ENCODE measurements around the gene IFNAR1.
A peak's percentile ranks its signal among the peaks of the same experiment; 100 is the strongest.
"Not testable (repeated sequence)": the region's sequence is repeated elsewhere in the genome, so short reads cannot be mapped to it uniquely, and the experiment has no call there.

Gene IFNAR1

DNA sequence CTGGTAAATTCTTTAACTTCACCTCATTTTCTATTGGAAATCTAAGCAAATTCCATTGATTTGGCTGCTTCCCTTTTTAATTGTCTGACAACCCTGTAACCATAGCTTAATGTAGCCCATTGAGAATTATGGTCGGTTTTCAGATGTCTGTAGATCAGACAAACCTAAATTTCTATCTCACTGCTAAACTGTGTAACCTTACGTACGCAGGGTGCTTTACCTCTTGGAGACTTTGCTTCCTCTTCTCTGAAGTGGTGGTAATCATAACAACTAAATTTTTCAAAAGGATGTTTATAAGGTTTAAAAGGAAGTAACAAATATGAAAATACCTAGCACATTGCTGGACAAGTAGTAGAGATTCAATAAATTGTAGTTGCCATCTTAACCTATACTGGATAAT is 25.9 kb downstream of the IFNAR1 start:
- no peak for DNase-seq

DNA sequence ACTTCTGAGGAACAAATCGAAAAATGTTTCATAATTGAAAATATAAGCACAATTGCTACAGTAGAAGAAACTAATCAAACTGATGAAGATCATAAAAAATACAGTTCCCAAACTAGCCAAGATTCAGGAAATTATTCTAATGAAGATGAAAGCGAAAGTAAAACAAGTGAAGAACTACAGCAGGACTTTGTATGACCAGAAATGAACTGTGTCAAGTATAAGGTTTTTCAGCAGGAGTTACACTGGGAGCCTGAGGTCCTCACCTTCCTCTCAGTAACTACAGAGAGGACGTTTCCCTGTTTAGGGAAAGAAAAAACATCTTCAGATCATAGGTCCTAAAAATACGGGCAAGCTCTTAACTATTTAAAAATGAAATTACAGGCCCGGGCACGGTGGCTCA is 30.6 kb downstream of the IFNAR1 start:
- DNase-seq = no peak

DNA sequence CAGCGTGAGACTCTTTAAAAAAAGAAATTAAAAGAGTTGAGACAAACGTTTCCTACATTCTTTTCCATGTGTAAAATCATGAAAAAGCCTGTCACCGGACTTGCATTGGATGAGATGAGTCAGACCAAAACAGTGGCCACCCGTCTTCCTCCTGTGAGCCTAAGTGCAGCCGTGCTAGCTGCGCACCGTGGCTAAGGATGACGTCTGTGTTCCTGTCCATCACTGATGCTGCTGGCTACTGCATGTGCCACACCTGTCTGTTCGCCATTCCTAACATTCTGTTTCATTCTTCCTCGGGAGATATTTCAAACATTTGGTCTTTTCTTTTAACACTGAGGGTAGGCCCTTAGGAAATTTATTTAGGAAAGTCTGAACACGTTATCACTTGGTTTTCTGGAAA is 31.2 kb downstream of the IFNAR1 start:
- DNase-seq = no peak

DNA sequence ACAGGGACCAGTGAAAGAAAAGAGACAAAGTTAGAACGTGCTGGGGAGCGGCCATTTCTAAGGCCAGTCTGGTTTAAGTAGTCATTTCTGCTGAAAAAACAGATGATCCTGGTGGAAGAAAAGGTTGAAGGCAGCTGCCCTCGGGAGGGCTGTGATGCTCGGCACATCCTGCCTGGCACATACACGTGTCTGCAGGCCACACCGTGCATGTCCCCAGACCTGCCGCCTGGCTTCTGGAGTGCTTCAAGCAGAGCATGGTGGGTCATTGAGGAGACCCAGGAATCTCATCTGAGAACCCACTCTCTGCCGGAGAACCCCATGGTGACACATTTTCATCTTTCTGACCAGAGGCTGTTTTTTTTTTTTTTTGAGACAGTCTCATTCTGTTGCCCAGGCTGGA is 32.4 kb downstream of the IFNAR1 start:
- no peak for DNase-seq

DNA sequence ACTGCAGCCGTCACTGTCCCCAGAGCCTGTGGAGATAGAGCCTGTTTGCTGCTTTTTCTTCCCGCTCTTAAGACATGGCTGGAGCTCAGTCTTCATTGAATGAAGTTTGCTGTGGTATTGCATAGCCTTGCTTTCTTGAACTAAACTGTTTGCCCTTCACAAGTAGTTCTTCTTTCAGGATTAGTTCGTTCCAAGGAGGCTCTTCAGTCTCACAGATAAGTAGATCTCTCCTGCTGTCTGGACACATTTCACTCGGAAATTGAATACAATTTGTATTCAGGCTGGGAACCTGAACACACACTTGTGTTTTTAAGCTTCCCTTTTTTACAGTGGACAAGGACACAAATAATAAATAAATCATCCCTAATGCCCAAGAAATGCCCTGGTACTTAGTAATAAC is 34.7 kb downstream of the IFNAR1 start:
- DNase-seq = no peak

DNA sequence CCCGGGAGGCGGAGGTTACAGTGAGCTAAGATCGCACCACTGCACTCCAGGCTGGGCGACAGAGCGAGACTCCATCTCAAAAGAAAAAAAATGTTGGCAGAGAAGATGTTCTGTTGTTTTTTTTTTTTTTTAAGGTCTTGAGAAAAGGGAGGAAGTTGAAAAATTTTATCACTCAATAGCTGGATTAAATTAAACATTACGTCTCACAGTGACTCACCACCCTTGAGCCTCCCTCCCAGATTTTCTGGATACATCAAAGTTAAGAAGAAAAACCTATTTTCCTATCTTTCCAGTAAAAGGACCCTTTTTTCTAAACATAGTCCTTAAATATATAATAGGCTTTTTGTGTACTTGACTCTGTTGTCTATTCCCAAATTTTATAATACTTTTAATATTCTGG is 35.5 kb downstream of the IFNAR1 start:
- no peak for DNase-seq

DNA sequence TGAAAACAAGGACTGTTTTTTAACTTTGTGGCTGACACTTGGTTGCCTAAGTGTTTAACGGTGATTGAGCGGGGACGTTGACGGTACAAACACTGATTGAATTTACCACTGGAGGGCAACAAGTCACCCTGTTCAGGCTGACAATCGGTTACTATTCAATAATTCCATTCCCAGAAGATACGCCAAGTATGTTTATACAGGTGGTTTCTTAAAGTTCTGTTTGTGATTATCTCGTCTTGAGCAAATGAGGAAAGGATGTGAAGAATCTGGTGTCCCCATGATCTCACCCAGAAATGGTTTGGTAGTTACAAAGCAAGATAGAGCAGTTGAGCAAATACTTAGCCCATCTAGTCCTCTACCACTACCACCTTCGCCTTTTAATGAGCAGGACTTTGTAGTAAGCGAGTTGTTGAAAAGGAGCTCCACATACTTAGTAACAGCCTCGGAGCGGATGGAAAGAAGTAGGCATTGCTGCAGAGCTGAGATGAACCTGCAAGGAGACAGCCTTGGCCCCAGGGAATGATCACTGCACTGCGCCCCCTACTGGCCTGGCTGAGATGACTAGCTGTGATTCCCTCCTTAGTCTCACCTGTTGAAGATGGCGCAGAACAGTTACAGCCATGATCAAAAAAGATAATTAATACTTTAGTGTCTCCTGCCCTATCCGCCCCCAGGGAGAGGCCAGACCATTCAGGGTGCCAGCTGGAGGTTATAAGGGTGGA is 36.3 kb downstream of the IFNAR1 start:
- peak; percentile 22 for DNase-seq

DNA sequence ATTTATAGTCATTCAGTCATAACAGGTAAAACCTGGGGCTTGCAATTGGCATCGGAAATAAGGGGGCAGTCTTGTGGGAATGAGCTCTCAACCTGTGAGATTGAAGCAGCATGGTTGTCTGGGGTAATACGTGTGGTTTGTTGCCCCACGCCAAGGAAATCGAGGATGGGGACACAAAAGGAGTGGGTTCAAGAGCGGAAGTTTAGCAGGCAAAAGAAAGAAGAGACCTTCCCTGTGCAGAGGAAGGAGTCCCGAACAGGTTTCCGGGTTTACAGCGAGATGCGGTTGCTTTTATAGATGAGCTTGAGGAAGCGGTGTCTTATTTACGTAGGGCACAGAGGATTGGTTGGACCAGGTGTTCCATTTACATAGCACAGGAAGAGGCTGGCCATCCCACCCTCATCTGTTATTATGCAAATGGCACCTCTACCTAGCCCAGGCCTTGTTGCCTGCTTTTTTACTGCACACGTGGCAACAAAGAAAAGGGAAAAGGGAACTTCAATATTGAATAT is 37.3 kb downstream of the IFNAR1 start:
- no peak for DNase-seq

DNA sequence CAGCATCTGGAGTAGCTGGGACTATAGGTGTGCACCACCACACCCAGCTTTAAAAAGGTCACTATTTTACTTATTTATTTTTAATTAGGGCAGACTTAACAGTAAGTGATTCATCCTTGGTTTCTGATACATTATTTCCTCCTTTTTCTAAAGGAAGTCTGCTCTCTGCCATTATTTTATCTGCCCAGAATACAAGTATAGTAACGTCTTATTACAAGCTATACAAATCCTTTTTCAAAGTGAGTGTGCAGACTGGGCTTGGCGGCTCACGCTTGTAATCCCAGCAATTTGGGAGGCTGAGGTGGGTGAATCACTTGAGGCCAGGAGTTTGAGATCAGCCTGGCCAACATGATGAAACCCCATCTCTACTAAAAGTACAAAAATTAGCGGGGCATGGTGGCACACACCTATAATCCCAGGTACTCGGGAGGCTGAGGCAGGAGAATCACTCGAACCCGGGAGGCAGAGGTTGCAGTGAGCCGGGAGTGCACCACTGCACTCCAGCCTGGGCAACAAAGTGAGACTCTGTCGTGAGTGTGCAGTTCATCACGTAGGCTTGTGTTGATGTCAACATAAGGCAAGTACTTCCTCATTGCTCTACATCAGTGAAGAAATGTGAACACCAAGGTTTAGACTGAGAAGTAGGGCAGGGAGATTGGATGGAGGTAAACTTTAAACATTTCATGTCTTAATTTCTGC is 39.3 kb downstream of the IFNAR1 start:
- not testable (repeated sequence) for DNase-seq

DNA sequence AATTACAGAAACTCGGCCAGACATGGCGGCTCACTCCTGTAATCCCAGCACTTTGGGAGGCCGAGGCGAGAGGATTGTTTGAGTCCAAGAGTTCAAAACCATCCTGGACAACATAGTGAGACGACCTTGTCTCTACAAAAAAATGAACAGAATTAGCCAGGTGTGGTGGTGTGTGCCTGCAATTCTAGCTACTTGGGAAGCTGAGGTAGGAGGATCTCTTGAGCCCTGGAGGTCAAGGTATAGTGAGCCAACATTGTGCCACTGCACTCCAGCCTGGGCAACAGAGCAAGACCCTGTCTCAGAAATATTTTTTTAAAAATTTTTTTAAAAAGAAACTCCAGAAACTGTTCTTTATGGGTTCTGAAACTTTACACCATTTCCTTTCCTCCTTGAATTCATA is 40.1 kb downstream of the IFNAR1 start:
- no peak for DNase-seq

DNA sequence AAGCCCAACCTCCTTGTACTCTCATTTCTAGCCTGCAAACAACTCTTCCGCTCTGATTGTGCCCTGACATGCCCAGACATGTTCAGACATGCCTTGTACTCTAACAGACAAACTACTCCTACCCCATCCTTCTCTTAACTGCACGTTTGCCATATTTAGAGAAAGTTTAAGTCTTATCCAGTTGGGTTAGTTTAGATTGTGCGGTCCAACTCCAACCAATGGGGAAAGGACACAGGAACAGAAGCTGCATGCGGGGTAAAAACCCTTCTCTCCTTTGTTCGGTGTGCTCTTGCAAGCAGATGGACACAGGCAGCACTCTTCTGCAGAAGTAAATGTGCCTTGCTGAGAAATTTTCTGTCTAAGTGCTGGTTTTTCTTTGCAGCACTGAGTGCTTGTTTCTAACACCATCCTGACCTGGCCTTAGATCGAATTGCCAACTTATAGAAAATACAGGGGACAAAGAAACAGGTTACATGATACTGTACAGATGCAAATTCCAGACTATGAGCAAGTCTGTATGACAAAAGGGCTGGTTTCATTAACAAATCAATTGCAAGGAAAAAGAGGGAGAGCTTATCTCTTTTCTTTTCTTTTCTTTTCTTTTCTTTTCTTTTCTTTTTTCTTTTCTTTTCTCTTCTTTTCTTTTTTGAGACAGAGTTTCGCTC is 42.7 kb downstream of the IFNAR1 start:
- no peak for DNase-seq

DNA sequence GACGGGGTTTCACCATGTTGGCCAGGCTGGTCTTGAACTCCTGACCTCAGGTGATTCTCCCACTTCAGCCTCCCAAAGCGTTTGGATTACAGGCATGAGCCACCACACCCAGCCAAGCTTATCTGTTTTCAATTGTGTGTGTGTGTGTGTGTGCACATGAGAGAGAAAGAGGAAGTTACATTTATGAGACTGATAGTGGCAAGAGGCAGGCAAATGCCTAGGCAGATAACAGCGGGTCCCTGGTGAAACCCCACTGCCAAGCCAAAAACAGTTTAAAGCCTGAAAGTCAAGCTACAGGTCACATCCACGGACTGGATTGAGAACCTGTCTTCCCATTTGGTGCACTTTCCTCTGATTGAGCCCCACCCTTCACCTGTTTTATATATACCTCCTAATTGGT is 43.4 kb downstream of the IFNAR1 start:
- DNase-seq = no peak

DNA sequence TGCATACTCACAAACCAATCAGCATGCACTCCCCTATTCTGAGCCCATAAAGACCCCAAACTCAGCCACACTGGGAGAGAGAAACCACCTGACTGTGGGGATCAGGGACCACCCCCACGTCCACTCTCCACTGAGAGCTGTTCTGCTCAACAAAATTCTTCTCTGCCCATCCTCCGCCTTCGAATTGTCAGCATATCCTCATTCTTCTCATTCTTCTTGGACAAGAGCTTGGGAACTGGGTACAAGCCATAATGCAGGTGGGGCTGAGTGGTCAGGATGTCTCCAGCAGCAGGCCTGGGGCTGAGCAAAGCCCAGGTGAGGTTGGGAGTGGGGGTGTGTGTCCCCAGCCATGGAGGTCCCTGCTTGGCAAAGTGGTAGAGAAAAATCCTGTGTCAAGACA is 43.8 kb downstream of the IFNAR1 start:
- no peak for DNase-seq

DNA sequence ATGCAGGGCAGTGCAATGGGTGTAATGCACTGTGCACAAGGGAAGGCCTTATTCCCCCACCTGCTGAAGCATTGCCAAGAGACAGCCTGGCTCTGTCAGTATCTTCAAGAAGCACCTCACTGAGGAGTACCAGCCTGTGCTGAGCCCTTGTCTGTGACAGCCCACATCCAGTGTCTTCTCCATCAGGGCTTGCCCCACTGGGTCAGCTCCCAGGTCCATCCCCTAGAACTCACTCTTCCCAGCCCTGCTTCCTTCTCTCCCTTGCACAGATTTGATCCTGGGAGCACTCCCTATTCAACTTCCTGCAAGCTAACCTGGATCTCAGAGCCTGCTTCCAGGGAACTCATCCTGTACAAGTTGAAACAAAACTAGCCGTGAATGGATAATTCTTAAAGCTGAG is 44.8 kb downstream of the IFNAR1 start:
- no peak for DNase-seq

DNA sequence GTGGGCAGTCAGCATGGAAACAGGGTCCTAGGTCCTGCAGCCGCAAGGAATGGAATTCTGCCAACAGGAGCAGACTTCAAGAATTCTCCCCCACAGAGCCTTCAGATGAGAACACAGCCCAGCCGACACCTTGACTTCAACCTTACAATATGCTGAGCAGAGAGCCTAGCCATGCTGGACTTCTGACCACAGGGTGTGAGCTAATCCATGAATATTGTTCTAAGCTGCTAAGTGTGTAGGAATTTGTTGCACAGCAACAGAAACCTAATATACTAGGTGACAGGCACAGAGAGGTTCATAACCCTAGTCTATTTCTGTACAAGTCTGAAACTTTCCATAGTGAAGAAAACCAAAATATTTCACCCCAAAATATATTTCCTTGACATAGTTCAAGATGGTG is 45.5 kb downstream of the IFNAR1 start:
- DNase-seq = no peak

DNA sequence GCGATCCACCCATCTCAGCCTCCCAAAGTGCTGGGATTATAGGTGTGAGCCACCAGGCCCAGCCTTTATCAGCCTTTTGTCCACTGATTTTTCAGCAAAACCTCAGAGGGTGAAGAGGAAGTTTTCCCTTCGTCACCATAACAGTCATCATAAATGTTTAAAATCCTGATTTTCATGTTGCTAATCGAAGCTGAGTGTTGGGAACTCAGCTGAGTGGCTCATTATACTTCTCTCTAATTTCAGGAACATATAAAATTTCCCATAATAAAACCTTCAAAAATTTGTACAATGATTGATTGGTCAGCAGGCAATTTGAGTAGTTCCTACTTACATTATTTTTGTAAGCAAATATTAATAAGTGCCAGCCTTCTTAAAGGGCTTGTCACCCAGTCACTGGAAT is 46.6 kb downstream of the IFNAR1 start:
- no peak for DNase-seq

DNA sequence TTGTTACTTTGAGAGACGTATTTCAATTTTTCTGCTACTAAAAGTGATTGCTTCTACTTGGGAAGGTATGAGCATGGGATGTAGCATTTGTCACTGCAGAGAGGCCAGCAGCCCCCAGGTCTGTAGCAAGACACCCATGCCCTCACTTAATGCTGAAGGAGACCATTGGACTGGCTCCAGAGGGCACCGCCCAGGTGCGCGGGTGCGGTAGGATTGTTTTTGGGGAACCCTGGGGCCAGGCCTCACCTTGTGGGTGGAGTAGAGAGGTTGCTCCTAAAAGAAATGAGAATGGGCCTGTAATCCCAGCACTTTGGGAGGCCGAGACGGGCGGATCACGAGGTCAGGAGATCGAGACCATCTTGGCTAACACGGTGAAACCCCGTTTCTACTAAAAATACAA is 47.8 kb downstream of the IFNAR1 start:
- no peak for DNase-seq

DNA sequence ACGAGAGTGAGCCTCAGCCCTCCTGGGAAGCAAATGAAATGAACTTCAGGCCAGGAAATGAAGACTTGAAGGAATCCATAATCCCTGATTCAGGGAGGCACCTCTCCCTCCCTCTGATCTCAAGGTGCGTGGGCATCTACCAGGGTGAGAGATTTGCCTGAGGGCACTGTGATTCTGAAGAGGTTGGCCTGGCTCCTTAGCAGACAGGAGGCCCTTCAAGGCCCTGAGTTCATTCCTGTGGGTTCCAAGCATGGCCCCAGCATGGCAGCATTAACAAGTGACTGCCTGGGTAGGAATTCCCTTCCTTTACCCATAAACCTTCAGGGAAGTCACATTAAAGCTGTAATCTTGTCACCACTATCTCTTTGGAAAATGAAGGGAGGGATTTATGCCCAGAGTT is 48.7 kb downstream of the IFNAR1 start:
- no peak for DNase-seq

DNA sequence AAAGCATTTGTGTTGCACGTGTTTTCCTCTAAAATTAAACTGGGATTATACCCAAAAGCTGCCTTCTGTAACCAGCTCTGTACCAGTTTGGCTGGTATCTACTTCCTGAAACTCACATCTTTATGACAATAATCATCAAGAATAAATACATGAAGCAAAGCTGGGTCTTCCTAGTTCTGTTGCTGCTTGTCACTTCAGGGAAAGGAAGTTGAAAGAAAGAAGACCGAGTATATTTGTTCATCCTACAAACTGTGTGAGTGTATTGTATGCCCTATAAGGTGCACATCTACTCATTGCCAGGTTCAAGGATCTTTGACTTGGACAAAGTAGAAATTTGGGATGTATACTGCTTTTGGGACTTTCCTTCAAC is 49.3 kb downstream of the IFNAR1 start:
- DNase-seq = no peak

DNA sequence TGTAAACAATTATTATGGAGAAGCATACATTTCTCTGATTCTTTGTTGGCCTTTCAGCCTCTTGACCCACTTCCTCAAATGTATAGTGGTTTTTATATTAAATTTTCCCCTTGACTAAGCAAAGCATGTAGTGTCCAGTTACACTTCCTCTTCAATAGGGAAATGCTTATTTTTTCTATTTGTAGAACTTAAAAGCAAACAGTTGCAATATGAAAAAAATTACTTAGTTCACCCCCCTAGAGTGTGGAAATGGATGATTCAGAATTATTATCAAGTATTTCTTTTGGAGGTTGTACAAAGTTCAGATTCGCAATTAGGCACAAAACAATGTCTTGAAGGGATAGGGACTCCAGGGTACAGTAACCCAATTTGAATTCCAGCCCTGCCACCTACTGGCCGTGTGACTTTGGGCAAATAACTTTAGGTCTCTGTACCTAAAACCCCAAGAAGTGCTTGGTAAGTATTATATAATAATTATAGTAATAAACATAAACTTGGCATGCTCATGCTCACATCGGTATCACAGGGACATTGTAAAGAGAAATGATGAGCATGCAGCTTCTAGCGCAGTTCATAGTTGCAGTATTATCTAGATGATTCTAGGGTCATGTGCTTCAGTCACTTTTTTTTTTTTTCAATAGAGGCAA is 49.8 kb downstream of the IFNAR1 start:
- DNase-seq = peak; percentile 18

DNA sequence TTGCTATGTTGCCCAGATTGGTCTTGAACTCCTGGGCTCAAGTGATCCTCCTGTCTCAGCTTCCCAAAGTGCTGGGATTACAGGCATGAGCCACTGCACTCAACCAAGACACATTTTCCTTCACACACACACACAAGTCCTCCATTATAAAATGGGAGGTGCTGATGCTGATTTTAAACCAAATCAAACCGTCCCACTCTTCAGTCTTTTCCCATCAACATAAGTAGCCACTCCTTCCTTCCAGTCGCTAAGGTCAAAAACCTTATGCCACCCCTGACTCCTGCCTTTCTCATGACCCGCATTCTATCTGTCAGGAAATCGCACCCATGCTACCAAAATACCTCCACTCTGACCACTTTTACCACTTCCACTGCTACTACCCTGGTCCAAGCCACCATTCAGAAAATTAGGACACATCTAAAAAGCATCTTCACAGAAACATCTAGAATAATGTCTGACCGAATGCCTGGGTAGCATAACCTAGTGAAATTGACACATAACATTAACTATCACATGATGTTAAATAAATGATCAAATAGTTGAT is 50.4 kb downstream of the IFNAR1 start:
- DNase-seq = no peak

DNA sequence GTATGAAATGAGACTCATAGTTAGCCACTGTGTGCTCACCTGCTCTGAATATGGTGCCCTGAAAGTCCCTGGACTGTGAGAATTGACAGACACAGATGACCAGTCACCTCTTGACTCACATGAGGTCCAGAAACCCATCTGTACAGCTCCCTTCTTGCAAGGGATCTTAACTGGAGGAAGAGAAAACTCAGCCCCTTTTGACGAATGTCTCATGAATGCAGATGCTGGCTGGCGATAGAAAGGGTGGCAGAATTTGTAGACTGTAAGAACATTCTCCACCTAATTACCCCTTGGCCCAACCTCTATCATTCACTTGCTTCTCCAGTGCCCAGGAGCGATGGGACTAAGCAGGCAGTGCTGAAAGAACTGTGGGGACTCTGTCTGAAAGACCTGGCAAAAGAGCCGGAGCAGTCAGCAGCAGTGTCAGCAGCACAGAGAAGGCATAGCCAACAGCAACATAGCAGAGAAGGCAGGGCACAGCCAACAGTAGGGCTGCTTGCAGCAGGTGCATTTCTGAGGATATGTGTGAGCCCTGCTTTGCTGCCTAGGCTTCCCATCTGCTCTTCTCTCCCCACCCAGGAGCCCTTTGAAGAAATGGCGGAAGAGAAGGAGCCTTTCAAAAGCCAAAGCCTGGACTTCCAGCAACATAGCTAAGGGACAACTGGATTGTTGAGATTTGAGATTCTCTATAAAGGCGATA is 52.6 kb downstream of the IFNAR1 start:
- no peak for DNase-seq

DNA sequence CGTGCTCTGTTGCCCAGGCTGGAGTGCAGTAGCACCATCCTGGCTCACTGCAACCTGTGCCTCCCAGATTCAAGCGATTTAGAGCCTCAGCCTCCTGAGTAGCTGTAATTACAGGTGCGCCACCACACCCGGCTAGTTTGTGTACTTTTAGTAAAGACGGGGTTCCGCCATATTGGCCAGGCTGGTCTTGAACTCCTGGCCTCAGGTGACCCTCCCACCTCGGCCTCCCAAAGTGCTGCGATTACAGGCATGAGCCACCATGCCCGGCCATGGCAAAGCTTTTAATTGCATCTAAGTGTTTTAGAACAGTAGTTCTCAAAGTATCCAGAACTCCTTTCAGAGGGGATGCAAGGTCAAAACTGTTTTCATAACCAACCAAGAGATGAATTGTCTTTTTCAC is 53.3 kb downstream of the IFNAR1 start:
- DNase-seq = no peak
